ENCODE measurements around the gene GSDMA. TPM values are rescaled to one million over a fixed set of nuclear protein-coding genes. Genes with fewer than 3 reads are reported as not detected.

The GSDMA gene
- total RNA-seq: 0.23 TPM in 1 of 2 replicates, not detected in the other

DNA sequence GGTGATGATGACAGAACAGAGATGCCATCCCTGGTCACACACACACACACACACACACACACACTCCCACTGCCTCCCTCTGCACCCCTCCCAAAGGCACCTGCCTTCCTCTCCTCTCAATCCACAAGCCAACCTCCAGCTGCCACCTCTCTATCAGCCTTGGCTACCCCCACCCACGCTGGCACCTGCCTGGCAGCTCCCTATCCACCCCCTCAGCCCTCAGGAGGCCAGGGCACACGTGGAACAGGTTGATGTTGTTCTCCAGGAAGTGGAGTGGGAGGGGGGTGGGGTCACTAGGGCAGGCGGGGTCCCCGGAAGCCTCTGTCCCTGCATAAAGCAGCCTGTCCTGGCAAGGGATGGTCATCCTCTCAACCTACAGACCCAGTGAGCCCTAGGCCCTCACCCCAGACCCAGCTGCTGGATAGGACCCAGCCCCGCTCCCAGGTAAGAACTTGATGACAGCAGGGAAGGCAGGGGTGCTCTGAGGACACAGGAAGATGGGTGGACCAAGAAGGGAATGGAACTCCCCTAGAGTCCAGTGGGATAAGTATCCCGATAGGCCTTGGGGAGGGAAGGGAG lies at the start of gene GSDMA:
Gene GSDMA (plus strand): TSS at position 363 of the 579 bp plus-strand sequence. CDS start 2,684 bp downstream, outside the sequence.
- no peak for TF ChIP-seq CTCF (conservative IDR thresholded peaks at IDR 0.05; ENCODE audit: low read depth, low read length)
- DNase-seq (ENCODE audit: low read depth): no peak
- no peak within 1 kb of the TSS for H3K4me3 ChIP-seq (ENCODE audit: low read depth, low read length)

DNA sequence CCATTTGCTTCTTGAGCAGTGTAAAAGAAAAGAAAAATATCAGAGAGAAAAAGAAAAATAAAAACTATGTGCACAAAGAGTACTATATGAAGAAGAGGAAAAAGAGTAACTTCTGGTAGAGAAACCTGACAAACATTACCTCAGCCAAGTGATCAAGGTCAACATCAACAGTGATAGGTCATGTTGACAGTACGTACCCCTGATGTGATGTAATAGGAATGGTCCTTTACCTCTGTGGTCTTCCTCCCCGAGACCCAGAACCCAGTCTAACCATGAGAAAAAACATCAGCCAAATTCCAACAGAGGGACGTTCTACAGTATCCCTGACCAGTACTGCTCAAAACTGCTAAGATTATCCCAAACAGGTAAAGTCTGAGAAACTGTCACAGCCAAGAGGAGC lies 48.8 kb upstream of the GSDMA start:
- no peak for DNase-seq (ENCODE audit: low read depth)
- no peak for TF ChIP-seq CTCF (conservative IDR thresholded peaks at IDR 0.05; ENCODE audit: low read depth, low read length)
- no peak overlapping the region for H3K4me3 ChIP-seq (ENCODE audit: low read depth, low read length)

DNA sequence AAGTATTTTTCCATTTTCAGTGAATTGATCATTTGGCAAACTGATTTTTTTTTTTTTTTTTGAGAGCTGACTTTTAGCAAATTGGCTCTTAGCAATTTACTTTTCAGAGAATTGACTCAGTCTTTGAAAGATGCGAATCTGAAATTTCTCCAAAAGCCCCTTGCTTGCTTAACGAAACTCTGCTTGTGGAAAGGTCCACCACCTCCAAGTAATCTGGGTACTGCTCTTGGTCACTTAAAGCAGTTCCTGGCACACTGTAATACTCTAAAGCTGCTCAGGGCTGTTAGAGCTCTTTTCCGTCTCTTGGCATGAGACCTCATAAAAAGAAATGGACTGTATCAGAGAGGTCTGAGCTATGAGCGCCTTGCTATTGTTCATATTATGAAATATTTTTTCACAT lies 47.2 kb upstream of the GSDMA start:
- no peak for DNase-seq (ENCODE audit: low read depth)
- no peak for TF ChIP-seq CTCF (conservative IDR thresholded peaks at IDR 0.05; ENCODE audit: low read depth, low read length)
- H3K4me3 ChIP-seq (ENCODE audit: low read depth, low read length): no peak overlapping the region

DNA sequence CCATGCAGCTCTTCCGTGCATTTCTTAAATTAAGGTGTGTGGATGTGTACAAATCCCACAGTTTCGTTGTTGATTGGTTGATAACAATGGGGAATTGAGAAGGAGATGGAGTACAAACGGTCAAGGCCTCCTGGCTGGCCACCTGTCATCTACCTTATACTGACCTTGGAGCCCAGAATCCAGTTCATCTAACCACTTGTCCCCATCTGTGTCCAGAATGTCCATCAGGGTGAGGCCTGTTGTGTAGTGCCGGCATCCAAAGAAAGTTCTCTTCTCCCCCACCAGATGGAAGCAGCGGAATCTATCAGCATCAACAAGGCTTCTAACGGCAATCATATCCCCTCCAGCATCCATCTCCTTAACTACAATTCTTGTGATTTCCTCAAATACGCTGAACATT lies 45.9 kb upstream of the GSDMA start:
- DNase-seq (ENCODE audit: low read depth): no peak
- no peak overlapping the region for H3K4me3 ChIP-seq (ENCODE audit: low read depth, low read length)
- peak; percentile 31 for TF ChIP-seq CTCF (conservative IDR thresholded peaks at IDR 0.05; ENCODE audit: low read depth, low read length)

GRCh38 chr17:39919087-39919683 lies 43.6 kb upstream of the GSDMA start:
- DNase-seq (ENCODE audit: low read depth): no peak
- no peak for TF ChIP-seq CTCF (conservative IDR thresholded peaks at IDR 0.05; ENCODE audit: low read depth, low read length)
- no peak overlapping the region for H3K4me3 ChIP-seq (ENCODE audit: low read depth, low read length)

DNA sequence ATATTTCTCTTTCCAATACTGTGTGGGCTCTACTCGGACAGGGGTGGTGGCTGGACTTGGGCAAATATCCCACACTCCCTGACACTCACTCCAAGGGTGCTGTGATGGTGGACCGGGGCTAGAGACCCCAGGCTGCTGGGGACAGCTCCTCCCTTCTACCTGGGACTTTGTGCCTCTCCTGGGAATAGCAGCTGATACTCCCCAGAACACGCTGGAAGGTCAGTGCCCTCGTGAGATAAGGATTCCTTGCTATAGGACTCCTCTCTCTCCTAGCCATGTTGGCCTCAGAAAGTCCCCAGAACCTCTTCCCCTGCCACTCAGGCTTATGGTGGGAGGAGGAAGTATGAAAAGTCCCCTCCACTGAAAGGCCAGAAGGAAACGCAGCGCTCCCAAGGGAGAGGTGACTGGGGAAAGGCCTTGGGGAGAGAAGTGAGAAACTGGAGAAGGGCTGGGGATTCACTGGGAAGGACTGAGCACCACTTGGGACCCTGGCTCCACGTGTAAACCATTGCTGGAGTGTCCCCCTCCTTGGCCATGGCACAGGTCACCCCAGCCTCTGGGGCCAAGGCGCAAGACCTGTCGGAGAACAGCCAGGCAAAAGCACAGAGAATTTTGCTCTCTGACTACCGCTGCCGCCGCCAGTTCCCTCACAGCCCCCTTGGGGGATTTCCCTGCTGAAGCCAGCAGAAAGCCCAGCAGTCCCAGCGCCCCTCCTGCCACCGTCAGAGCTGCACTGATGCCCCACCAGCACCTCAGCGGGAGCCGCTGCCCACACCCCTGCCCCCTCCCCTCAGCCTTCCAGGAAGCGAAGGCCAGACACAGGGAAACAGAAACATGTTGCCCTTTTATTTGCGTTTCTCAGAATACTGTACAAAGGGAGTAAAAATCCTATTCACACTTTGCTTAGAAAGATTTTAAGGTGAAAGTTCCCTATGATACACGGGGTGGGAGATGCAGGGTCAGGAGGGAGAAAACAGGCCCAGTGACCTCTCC lies 42.3 kb upstream of the GSDMA start:
- H3K4me3 ChIP-seq (ENCODE audit: low read depth, low read length): no peak overlapping the region
- no peak for TF ChIP-seq CTCF (conservative IDR thresholded peaks at IDR 0.05; ENCODE audit: low read depth, low read length)
- no peak for DNase-seq (ENCODE audit: low read depth)
